HL-60 (cell line): ENCODE results near the gene SDC4.

Experiments used
- POLR2AphosphoS5 ChIP-seq: IDR thresholded peaks from 2 replicates; pipeline ENCODE4 v1.6.1; 2012; ENCODE audit warnings: low read depth
- TF ChIP-seq, protein P1 (sequence below): IDR thresholded peaks from one replicate; pipeline ENCODE4 v1.5.1; 2011; ENCODE audit warnings: low read length, control low read depth, inconsistent platforms; ENCODE audit not compliant: insufficient read depth

- TF ChIP-seq, protein P1, sequence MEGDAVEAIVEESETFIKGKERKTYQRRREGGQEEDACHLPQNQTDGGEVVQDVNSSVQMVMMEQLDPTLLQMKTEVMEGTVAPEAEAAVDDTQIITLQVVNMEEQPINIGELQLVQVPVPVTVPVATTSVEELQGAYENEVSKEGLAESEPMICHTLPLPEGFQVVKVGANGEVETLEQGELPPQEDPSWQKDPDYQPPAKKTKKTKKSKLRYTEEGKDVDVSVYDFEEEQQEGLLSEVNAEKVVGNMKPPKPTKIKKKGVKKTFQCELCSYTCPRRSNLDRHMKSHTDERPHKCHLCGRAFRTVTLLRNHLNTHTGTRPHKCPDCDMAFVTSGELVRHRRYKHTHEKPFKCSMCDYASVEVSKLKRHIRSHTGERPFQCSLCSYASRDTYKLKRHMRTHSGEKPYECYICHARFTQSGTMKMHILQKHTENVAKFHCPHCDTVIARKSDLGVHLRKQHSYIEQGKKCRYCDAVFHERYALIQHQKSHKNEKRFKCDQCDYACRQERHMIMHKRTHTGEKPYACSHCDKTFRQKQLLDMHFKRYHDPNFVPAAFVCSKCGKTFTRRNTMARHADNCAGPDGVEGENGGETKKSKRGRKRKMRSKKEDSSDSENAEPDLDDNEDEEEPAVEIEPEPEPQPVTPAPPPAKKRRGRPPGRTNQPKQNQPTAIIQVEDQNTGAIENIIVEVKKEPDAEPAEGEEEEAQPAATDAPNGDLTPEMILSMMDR = no peak
- TF ChIP-seq POLR2AphosphoS5 = no peak
These were observed 50.3 kb downstream of the SDC4 start for GRCh38 chr20:45297786-45298497.
